CD4-positive, alpha-beta T cell treated with Interleukin-15 for 1 hour (primary cell): ENCODE results near the gene GPR132.

Source experiments
- DNase-seq: peaks from one replicate; pipeline ENCODE4 v3.0.0-alpha.2; 2020

The GPR132 gene

DNA sequence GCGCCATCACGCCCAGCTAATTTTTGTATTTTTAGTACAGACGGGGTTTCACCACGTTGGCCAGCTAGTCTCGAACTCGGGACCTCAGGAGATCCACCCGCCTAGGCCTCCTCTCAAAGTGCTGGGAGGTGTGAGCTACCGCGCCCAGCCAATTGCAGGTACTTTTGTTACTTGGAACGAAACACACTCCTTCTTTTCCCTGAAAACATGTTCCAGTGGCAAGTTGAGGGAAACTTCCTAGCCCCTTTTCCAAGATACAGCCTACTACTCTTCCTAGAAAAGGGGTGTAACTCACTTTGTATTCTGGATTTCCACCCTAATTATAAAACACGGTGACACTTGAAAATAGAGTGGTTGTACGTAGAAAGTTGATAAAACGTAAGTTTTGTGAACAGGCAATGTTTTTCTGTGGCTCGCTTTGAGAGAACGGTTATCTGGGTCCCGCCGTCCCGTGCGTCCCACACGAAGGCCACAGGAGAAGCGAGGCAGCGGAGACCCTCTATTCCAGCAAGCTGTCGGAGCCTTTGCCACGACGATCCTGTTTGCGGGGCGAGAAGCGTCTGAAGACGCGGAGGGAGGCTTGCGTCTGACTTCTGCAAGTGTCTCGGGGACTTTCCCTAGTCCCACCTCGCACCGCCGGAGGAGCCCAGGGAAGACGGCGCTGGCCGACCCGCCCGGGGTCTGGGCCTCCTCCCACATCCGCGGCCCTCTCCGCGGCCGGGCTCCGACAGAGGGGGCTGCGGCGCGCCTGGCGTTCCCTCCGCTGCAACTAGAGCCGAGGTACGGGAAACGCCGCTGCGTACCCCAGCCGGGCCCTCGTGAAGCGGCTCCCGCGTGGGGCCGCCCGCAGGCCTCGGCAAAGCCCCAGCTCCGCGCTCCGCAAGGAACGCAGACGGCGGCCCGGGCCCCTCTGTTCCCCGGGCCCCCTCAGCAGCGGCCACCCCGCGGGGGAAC, 45.1 kb downstream of the GPR132 start:
- DNase-seq = peak; percentile 66

DNA sequence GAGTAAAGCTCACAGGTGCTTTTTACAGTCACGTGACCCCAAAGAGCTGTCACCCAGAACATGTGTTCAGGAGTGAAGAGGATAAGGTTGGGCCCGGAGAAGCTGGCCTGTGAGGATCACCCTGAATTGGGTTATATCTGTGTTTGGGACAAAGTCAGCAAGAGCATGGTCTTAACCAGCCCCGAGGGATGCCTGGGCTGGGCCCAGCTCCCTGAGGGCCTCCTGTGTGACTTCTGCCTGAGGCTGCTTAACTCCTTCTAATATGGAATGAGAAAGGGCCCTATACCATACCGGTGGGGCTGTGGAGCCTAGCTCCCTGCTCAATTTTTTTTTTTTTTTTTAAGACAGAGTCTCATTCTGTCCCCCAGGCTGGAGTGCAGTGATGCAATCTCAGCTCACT, 46.8 kb downstream of the GPR132 start:
- no peak for DNase-seq

DNA sequence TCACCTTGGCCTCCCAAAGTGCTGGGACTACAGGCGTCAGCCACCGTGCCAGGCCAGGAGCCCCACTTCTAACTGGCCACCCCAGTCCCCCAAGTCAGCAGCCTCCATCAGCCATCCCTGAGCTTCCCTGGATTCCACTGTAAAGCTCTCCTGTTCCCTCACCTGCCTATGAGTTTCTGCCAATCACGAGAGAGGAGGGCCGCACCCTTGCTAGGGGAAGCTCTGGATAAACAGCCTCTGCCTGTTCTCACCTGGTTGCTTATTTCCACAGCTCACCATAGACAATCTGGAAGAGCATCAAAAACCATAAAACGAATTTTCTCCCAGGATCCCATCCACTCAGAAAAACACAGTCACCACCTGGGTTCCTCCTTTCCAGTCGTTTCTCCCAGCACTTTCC, 49.3 kb downstream of the GPR132 start:
- no peak for DNase-seq

DNA sequence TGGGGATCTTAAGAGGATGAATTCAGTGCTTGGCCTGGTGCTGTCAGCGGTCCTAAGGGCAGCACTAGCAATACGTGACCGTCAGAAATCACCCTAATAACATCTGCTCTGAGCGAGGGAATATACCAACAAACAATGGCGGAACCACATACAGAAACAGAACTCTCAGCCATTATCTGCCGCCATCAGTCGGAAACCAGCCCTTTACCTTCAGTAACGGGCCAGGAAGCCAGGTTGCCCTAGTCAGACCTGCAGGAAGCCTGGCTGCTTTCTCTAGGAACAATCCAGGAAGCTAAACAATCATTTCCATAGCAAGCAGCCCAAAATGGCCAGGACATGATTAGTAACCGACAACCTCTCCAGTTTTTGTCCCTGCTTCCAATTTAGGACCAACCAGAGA, 50.0 kb downstream of the GPR132 start:
- DNase-seq = no peak

DNA sequence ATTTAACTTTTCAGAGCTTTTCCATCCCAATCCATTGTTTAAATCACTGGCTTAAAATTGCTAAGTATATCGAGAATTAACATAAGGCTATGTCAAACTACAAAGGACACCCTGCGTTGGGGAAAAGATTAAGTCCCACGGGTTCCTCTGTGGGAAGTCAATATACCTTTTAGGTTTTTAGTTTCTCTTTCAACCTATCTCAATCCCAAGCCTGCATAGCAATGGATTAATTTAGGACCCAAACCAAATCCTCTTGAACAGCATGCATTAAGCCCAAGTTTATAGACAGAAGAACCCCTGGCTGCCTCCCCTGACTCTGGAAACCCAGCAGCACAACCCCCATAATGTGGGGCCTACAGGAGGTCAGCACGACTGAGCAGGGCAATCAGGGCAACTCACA, 50.6 kb downstream of the GPR132 start:
- no peak for DNase-seq

DNA sequence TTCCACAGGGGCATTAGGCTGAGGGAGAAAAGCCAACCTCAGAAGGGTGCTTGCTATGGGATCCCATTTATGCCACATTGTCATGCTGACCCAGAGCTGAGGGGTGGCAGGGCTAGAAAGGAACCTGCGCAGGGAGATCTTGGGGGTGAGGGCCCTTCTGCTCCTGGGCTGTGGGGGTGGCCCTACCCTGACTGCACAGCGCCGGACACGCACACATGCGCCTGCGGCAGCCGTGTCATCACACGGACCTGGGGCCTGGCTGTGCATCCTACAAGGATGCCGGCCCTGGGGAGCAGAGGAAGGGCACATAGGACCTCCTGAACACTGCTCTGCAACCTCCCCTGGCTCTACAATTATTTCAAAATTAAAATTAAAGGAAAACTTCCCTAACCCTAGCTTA, 51.2 kb downstream of the GPR132 start:
- DNase-seq = no peak

DNA sequence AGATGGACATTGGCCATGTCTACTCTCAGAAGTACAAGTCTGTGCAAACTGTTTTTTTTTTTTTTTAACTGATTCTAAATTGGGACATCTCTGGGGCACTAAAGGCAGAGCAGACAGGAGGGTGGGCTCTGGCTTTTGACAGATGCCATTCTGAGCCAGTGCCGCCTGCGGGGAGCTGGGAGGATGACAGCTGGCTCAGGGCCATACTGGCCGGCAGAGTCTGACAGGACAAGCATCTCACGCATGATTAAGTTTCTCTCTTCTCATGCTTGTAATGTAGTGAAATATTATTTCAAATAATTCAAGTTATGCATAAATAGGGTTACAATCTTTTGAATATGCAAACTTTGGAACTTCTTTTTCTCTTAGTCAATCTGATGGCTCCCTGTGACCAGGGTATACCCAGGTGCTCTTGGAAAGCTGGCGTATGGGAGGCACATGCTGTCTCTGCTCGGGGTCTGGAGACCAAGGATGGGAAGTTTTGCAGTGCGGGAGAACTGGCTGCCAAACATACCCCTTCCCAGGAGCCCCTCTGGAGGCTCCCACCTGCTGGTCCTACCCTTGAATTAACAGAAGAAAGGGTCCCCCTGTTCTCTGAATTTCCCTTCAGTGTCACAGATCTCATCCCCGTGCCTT, 52.0 kb downstream of the GPR132 start:
- no peak for DNase-seq

DNA sequence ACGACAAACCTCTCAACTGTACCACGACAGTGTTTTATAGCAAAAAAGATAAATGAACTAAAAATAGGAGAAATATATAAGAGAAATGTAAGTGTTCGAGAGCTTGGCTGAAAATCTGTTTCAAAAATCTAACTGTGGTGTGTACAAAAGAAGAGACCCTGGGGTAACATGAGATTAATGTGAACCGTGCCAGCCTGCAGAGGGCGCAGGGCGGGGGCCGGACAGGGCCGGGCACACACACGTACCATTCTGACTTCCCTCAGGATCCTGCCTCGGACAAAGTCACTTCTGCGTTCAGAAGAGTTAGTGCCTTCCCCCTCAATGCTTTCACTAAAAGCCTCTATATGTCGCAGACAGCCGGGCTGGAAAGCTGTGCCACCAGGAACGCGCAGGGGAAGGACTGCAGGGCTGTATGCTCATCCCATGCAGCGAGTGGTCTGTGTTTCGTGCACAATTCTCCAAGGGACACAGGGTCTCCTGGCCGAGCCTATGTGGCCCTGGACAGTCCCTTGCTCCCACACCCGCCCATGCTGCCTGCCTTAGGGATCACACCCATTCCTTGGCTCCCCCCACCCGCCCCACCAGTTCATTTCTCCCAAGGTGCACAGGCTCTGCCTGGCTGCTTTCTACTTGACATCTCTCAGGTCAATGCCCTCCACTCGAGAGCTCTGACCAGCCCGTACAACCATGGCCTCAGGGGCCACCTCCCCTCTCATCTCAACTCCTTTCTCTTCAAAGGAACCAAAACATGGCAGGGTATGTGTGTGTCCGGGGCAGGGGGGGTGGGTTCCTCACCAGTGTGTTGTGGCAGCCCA, 52.9 kb downstream of the GPR132 start:
- DNase-seq = peak; percentile 5

DNA sequence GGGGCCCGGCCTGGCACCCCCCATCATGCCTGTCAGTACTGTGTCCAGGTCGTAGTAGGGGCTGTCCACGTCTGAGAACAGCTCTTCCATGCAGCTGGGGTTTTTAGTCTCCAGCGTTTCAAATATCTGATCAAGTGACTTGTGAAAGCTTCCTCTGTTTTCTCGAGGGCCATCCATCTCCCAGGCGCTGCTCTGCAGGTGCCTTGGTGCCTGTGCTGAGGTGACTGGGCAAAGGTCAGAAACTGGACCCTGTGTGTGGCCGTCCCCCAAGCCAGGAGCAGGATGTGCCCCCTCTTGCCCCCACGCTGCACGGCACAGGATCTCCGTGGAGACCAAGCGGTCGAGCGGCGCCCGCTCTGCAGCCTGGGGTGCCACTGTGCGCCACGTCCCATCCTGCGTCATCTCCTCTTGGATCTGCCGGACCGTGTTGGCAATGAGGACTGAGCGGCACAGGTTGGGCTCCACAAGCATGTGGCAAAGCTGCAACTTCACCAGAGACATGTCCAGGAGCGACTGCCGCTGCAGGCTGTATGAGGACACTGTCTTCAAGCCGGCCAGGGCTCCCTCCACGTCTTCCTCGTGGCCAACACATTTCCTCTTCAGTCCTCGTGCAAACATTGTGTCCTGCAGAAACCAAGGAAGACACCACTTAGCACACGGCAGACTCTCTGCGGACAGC, 53.8 kb downstream of the GPR132 start:
- DNase-seq = no peak

DNA sequence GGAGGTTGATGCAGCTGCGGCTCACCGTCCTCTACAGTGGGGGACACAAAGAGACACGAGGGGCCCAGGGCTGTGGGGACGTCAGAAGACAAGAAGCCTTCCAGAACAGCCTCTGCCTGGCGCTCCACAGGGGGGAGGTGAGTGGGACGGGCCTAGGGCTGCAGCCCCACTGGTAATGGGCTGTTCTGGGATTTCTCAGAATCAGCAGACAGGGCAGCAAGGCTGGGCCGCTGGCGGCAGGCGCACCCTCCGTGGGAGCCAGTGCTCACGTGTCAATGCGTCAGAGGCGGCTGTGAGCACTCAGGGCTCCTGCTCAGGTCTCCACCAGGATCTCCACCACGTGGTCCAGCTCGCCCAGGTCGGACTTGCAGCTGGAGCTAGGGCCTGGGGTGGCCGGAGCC, 54.3 kb downstream of the GPR132 start:
- DNase-seq = no peak

DNA sequence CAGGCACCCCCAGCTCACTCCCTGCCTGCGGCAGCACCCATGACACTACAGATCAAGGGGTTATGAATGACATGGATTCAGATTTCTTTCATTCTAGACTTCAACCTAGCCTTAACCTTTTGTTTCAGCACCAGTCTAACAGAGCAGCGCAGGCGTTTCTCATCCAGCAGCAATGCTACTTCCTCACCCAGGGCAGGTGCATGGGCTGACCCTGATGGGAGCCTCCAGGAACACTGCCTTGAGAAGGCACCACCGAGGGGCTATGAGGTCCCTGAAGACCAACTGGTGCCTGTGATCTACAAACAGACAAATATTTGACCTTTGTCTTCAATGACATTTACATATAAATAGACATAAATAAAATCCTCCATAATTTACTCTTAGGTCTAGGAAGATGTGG, 55.1 kb downstream of the GPR132 start:
- DNase-seq = no peak

DNA sequence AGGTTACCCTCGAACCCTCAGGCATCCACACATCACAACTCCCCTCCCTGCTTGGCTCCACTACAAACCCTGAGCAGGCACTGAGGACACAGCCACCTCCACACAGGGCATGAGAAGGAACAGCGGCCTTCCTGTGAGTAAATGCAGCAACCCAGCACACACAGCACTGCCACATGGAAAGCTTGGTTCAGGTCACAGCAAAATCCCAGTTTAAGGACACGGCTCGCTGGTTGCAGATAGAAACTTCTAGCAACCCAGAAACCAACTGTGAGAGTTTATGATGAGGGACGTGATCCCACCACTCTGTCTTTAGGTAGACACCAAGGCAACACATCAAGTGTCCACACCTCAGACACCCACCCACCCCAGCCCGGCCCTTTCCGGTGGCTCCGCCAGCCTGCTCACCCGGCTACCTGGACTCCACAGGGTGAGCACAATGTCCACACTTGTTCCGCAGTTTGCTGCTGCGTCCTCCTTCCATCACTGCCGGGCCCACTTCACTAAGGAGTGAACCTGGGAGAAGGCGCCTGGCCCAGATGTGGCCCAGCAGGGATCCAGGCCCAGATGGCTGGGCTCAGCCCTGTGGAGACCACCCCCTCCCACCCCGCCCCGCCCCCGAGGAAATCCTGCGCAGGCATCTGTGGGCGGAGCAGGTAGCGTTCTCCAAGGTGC, 57.5 kb downstream of the GPR132 start:
- DNase-seq = no peak

DNA sequence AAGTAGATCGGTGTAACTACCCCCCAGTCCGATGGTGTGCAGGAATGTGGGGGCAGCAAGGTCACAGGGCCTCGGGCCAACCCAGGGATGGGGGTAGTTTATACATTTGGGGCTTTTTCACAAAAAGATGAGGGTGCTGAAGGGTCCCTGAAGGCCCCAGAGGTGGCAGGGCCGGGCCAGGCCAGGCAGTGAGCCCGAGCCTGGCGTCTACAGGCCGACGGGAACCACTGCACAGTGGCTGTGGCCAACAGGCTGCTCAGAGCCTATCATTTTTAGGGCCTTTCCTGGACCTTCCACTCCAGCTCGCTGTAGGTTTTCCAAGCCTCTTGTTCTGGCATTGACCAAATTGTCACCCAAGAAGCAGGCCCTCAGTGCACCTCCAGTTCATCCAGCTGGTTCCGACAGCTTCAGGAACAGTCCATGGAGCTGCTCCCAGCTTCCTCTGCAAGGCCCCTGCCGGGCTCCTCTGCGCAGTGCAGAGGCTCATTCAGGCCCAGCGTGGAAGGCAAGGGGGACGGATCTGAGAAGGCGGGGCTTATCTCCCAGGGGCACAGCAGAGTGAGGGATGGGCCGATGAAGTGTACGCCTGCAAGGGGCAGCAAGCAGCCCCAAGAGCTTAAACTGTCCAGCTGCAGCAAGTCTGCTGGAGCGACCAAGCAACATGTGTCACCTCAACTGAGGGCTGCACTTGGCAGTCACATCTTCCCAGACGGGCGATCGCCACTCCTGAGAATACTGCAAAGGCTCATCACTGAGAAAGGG, 58.2 kb downstream of the GPR132 start:
- DNase-seq = no peak

DNA sequence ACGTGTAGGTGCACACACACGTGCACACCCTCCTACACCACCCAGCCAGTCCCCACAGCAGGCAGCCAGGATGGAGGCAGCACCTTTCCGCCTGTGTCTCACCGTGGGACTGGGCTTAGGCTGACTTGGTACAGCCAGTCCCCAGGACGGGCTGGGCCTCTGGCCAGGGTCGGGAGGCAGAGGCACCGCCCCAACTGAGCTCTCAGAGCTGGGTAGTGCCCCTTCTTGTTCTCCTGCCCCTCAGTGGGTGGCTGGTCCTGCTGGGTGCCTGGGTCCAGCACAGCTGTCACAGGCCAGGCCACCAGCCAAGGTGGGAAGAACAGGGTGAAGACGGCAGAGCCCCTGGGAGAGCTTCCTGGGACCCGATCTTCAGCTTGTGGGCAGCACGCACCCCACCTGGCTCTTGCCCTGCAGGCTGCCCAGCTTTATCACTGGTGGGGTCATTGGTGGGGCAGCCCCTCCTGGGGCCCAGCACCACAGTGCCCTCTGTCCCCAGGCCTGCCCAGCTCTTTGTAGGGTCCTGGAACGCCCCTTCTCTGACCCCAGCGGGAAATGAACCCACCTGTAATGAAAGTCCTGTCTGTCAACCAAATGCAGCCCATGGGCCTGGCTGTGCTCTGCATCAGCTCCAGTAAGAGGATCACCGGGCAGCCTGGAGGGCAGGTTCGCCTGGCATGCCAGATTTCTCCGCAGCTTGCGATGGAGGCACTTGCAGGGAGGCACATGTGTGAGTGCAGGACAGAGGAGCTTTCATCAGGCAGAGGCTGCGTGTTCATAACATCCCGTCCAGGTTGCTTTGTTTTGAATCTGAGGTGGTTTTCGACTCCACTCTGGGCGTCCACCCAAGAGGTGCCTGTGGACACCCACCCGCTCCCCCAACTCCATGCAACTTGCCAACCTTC, 59.0 kb downstream of the GPR132 start:
- DNase-seq = peak; percentile 5

DNA sequence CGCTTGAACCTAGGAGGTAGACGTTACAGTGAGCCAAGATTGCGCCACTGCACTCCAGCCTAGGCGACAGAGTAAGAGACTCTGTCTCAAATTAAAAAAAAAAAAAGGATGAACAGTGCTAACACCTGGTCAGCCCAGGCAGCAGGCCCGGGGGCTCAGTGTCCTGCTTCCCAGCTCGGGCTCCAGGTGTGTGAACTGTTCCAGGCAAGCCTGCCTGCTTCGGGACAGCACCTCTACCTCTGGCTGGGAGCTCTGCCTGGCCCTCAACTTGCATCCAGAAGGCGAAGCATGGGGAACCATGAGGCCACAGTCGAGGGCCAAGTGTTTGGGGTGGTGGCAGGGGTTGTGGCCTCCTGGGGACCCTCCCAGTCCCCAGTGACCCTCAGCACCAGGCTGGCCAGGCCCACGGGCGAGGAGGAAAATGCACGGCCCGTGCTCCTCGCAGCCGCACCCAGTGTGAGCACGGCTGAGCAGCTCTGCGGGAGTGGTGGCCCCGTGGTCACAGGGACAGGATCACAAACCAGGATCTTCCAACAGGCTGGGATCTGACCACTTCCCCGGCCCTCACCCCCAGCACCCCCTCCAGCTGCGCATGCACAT, 59.8 kb downstream of the GPR132 start:
- peak; percentile 12 for DNase-seq
